ENCODE data around the gene PLEK2.

The PLEK2 gene

GRCh38 chr14:67421356-67422224 is 9.6 kb upstream of the PLEK2 start:
- Mint-ChIP-seq H3K27me3 (ENCODE audit: low read depth) (peaks cover 21% of the 10 kb centered on the region), H3K36me3 (ENCODE audit: low read depth) (no peaks in the 10 kb centered on the region), H3K9me3 (no peaks in the 10 kb centered on the region), H3K4me3 (no peak overlapping the region), H3K27ac (no peak overlapping the region), H3K4me1 (peaks cover 5% of the 10 kb centered on the region)
- TF ChIP-seq CTCF (IDR thresholded peaks at IDR 0.05; ENCODE audit: unreplicated experiment in 3 of 3), result no peak

- no peaks in the 10 kb centered on the region for H3K36me3 Mint-ChIP-seq (ENCODE audit: low read depth)
- no peak overlapping the region for H3K4me3 Mint-ChIP-seq
- no peak for TF ChIP-seq CTCF (IDR thresholded peaks at IDR 0.05; ENCODE audit: unreplicated experiment in 3 of 3)
- H3K27ac Mint-ChIP-seq, result no peak overlapping the region
- H3K9me3 Mint-ChIP-seq, result no peaks in the 10 kb centered on the region
- peaks cover 18% of the 10 kb centered on the region for H3K27me3 Mint-ChIP-seq (ENCODE audit: low read depth)
- no peaks in the 10 kb centered on the region for H3K4me1 Mint-ChIP-seq
Observed at GRCh38 chr14:67420102-67420739, 8.3 kb upstream of the PLEK2 start.

- no peaks in the 10 kb centered on the region for H3K9me3 Mint-ChIP-seq
- no peak overlapping the region for H3K4me3 Mint-ChIP-seq
- TF ChIP-seq CTCF (IDR thresholded peaks at IDR 0.05; ENCODE audit: unreplicated experiment in 3 of 3), result no peak
- H3K27me3 Mint-ChIP-seq (ENCODE audit: low read depth), result peaks cover 9% of the 10 kb centered on the region
- H3K27ac Mint-ChIP-seq, result no peak overlapping the region
- H3K4me1 Mint-ChIP-seq, result no peaks in the 10 kb centered on the region
- H3K36me3 Mint-ChIP-seq (ENCODE audit: low read depth), result no peaks in the 10 kb centered on the region
Observed at GRCh38 chr14:67418401-67419191, 6.6 kb upstream of the PLEK2 start.

GRCh38 chr14:67417633-67418032 is 5.7 kb upstream of the PLEK2 start:
- H3K36me3 Mint-ChIP-seq (ENCODE audit: low read depth), result no peaks in the 10 kb centered on the region
- H3K9me3 Mint-ChIP-seq, result no peaks in the 10 kb centered on the region
- peaks cover 9% of the 10 kb centered on the region for H3K27me3 Mint-ChIP-seq (ENCODE audit: low read depth)
- H3K4me3 Mint-ChIP-seq, result no peak overlapping the region
- TF ChIP-seq CTCF (IDR thresholded peaks at IDR 0.05; ENCODE audit: unreplicated experiment in 3 of 3), result no peak
- H3K4me1 Mint-ChIP-seq, result no peaks in the 10 kb centered on the region
- H3K27ac Mint-ChIP-seq, result no peak overlapping the region

GRCh38 chr14:67416810-67417209 is 4.8 kb upstream of the PLEK2 start:
- H3K4me3 Mint-ChIP-seq, result no peak overlapping the region
- TF ChIP-seq CTCF (IDR thresholded peaks at IDR 0.05; ENCODE audit: unreplicated experiment in 3 of 3), result no peak
- H3K27me3 Mint-ChIP-seq (ENCODE audit: low read depth), result peaks cover 9% of the 10 kb centered on the region
- H3K36me3 Mint-ChIP-seq (ENCODE audit: low read depth), result no peaks in the 10 kb centered on the region
- H3K27ac Mint-ChIP-seq, result no peak overlapping the region
- H3K4me1 Mint-ChIP-seq, result no peaks in the 10 kb centered on the region
- no peaks in the 10 kb centered on the region for H3K9me3 Mint-ChIP-seq

All from nephron (organoid).